Upper lobe of left lung (tissue), 4 donors: ENCODE results near the gene HACD3.

Source experiments
- POLR2A ChIP-seq, 4 donors: fragments of 450-650 bp; IDR thresholded peaks; one replicate each; pipeline ENCODE4 v1.5.1; 2016 to 2017; ENCODE audit warnings: antibody characterized with exemption in 4 of 4, mild to moderate bottlenecking in 2 of 4
- POLR2AphosphoS5 ChIP-seq, 2 donors: sonication (generic); formaldehyde crosslinking; IDR thresholded peaks; one replicate each; pipeline ENCODE4 v1.5.1; 2017; ENCODE audit warnings: antibody characterized with exemption in 2 of 2
- TF ChIP-seq, protein P1 (sequence below), 6 experiments: fragments of 450-650 bp in 4 of 6; fragments of 200-600 bp in 2 of 6; sonication (generic) in 2 of 6; IDR thresholded peaks; one replicate each; pipeline ENCODE4 v1.5.1; 2016 to 2019; ENCODE audit warnings: antibody characterized with exemption in 6 of 6

DNA sequence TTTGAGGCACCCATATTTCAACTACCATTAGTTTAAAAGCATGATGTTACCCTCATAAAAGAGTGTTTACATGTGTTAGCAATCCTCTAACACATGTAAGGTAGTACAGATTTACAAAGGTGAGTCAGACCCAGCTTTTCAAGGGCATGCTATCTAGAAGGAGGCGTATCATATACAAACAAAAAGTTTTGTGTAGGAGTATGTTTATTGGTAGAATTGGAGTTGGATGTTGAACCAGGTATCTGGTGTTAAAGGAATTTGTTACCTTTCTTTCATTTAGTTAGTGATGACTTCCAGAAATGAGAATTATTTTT is 2.4 kb downstream of the HACD3 start:
- no peak for TF ChIP-seq POLR2A (IDR thresholded peaks at IDR 0.05)
- TF ChIP-seq POLR2AphosphoS5 (IDR thresholded peaks at IDR 0.05) = no peak
- TF ChIP-seq, protein P1, sequence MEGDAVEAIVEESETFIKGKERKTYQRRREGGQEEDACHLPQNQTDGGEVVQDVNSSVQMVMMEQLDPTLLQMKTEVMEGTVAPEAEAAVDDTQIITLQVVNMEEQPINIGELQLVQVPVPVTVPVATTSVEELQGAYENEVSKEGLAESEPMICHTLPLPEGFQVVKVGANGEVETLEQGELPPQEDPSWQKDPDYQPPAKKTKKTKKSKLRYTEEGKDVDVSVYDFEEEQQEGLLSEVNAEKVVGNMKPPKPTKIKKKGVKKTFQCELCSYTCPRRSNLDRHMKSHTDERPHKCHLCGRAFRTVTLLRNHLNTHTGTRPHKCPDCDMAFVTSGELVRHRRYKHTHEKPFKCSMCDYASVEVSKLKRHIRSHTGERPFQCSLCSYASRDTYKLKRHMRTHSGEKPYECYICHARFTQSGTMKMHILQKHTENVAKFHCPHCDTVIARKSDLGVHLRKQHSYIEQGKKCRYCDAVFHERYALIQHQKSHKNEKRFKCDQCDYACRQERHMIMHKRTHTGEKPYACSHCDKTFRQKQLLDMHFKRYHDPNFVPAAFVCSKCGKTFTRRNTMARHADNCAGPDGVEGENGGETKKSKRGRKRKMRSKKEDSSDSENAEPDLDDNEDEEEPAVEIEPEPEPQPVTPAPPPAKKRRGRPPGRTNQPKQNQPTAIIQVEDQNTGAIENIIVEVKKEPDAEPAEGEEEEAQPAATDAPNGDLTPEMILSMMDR (IDR thresholded peaks at IDR 0.05) = no peak
